ENCODE results near the gene YEATS4.

Gene YEATS4

GRCh38 chr12:69435644-69436043 lies 76.1 kb downstream of the YEATS4 start:
- H3K4me3 ChIP-seq (ENCODE audit: low read depth, low read length): no peak overlapping the region
- no peak for TF ChIP-seq CTCF (IDR thresholded peaks at IDR 0.05; ENCODE audit: low read depth, low read length)

GRCh38 chr12:69437073-69437472 lies 77.5 kb downstream of the YEATS4 start:
- H3K4me3 ChIP-seq (ENCODE audit: low read depth, low read length): no peak overlapping the region
- no peak for TF ChIP-seq CTCF (IDR thresholded peaks at IDR 0.05; ENCODE audit: low read depth, low read length)

- H3K4me3 ChIP-seq (ENCODE audit: low read depth, low read length): no peak overlapping the region
- TF ChIP-seq CTCF (IDR thresholded peaks at IDR 0.05; ENCODE audit: low read depth, low read length): no peak
Measured at GRCh38 chr12:69438539-69438938, 79.0 kb downstream of the YEATS4 start.

GRCh38 chr12:69440016-69440415 lies 80.5 kb downstream of the YEATS4 start:
- no peak for TF ChIP-seq CTCF (IDR thresholded peaks at IDR 0.05; ENCODE audit: low read depth, low read length)
- no peak overlapping the region for H3K4me3 ChIP-seq (ENCODE audit: low read depth, low read length)

Measured in WI38 (cell line).